GM12878 (cell line): ENCODE results near the gene SLC25A27. TPM values are rescaled to one million over a fixed set of nuclear protein-coding genes. Genes with fewer than 3 reads are reported as not detected.

ENCODE experiments used
- ATAC-seq: fragments of 200-7000 bp; cut with Tn5 transposase; 3 replicates; pipeline ENCODE4 v1.9.1; 2020; ENCODE audit warnings: mild to moderate bottlenecking, moderate library complexity
- BruUV-seq: library from RNA; stranded (reverse); fragments of 400-500 nt; replicated peaks from 2 replicates; lab custom pipeline; 2021; lab: Mats Ljungman, UMichigan
- CTCF ChIA-PET: fragments of 300-600 bp; sonication (Branson Sonifier 250); formaldehyde crosslinking; extraction: SDS; loops from one replicate; lab custom pipeline; 2021; ENCODE audit warnings: inconsistent platforms; lab: Yijun Ruan, JAX
- POLR2A ChIA-PET: fragments of 350-600 bp; formaldehyde crosslinking; extraction: SDS; loops from one replicate; lab custom pipeline; 2021; ENCODE audit warnings: inconsistent platforms; lab: Charles Lee
- RAD21 ChIA-PET: fragments of 300-600 bp; sonication (Branson Sonifier 250); formaldehyde crosslinking; loops from one replicate; lab custom pipeline; 2023; ENCODE audit warnings: antibody characterized with exemption; ENCODE audit not compliant: unreplicated experiment; lab: Charles Lee
- SMC1A ChIA-PET: fragments of 300-600 bp; sonication (Branson Sonifier 250); formaldehyde crosslinking; loops from one replicate; lab custom pipeline; 2023; ENCODE audit not compliant: unreplicated experiment, uncharacterized antibody; lab: Charles Lee
- DNase-seq: peaks from one replicate; pipeline ENCODE4 v3.0.0-alpha.2; 2011; ENCODE audit warnings: low read depth, low spot score
- FAIRE-seq: peaks from 3 replicates; lab custom pipeline; 2011; peaks lifted over from hg19 to GRCh38; lab: Jason Lieb, UNC
- H2AFZ ChIP-seq: 2 replicates; pipeline ENCODE4 v1.6.0; 2011; ENCODE audit warnings: low read depth, low read length, control low read depth; ENCODE audit not compliant: control insufficient read depth
- H3K27ac ChIP-seq: 2 replicates; pipeline ENCODE4 v1.5.1; 2011; ENCODE audit warnings: control low read depth; ENCODE audit not compliant: control insufficient read depth, insufficient read depth
- H3K27me3 ChIP-seq, 2 experiments: replicated peaks in 1 of 2; 2 replicates each; pipeline versions ENCODE4 v1.6.0 to v1.6.1; 2011; ENCODE audit warnings: low read length in 1 of 2; ENCODE audit not compliant: control insufficient read depth in 2 of 2, insufficient read depth in 2 of 2
- H3K36me3 ChIP-seq, 2 experiments: 2 replicates each; pipeline ENCODE4 v1.5.1; 2011; ENCODE audit warnings: low read length in 1 of 2; ENCODE audit not compliant: control insufficient read depth in 2 of 2, insufficient read depth in 2 of 2
- H3K4me1 ChIP-seq: 2 replicates; pipeline ENCODE4 v1.6.1; 2011; ENCODE audit warnings: mild to moderate bottlenecking, low read length, moderate library complexity, mixed read lengths; ENCODE audit not compliant: control insufficient read depth, insufficient read depth
- H3K4me2 ChIP-seq: 2 replicates; pipeline ENCODE4 v1.6.0; 2011; ENCODE audit warnings: control low read depth; ENCODE audit not compliant: control insufficient read depth, insufficient read depth
- H3K4me3 ChIP-seq: fragments of 200-600 bp; sonication (generic); 2 replicates; pipeline ENCODE4 v1.5.1; 2016
- H3K79me2 ChIP-seq: 2 replicates; pipeline ENCODE4 v1.6.0; 2011; ENCODE audit warnings: low read length; ENCODE audit not compliant: control insufficient read depth, insufficient read depth
- H3K9ac ChIP-seq: 2 replicates; pipeline ENCODE4 v1.8.0; 2011; ENCODE audit warnings: low read length, control low read depth, mixed read lengths; ENCODE audit not compliant: control insufficient read depth, insufficient read depth
- H3K9me3 ChIP-seq: replicated peaks from 3 replicates; pipeline ENCODE4 v1.5.1; 2011; ENCODE audit warnings: mild to moderate bottlenecking, low read length; ENCODE audit not compliant: control insufficient read depth, insufficient read depth
- H4K20me1 ChIP-seq: 2 replicates; pipeline ENCODE4 v1.6.0; 2011; ENCODE audit not compliant: control insufficient read depth, insufficient read depth
- BACH1 ChIP-seq: fragments of 450-650 bp; IDR thresholded peaks from 2 replicates; pipeline ENCODE4 v1.6.1; 2017; ENCODE audit warnings: mild to moderate bottlenecking, borderline replicate concordance
- BHLHE40 ChIP-seq, 2 experiments: fragments of 450-650 bp in 1 of 2; IDR thresholded peaks; 2 replicates each; pipeline ENCODE4 v1.6.1; 2011 to 2017; ENCODE audit warnings: low read depth in 2 of 2, borderline replicate concordance in 1 of 2, improper control_type of control experiment in 1 of 2, low read length in 1 of 2, mild to moderate bottlenecking in 1 of 2
- DPF2 ChIP-seq: fragments of 450-650 bp; IDR thresholded peaks from 2 replicates; pipeline ENCODE4 v1.6.1; 2017; ENCODE audit warnings: mild to moderate bottlenecking
- MTA2 ChIP-seq: fragments of 450-650 bp; IDR thresholded peaks from 2 replicates; pipeline ENCODE4 v1.6.1; 2016; ENCODE audit warnings: low read depth, mild to moderate bottlenecking, moderate library complexity
- NRF1 ChIP-seq: conservative IDR thresholded peaks from 2 replicates; pipeline ENCODE4 v1.6.1; 2011; ENCODE audit warnings: mild to moderate bottlenecking, low read depth, low read length, improper control_type of control experiment
- POLR2AphosphoS2 ChIP-seq: IDR thresholded peaks from 2 replicates; pipeline ENCODE4 v1.6.1; 2011; ENCODE audit warnings: low read depth, mild to moderate bottlenecking, low read length, improper control_type of control experiment, moderate library complexity
- RFX5 ChIP-seq: IDR thresholded peaks from 2 replicates; pipeline ENCODE4 v1.6.1; 2011; ENCODE audit warnings: low read depth, low read length, improper control_type of control experiment
- SP1 ChIP-seq: IDR thresholded peaks from one replicate; pipeline ENCODE4 v1.6.1; 2011; ENCODE audit warnings: low read depth, low read length
- ZBTB40 ChIP-seq: fragments of 450-650 bp; IDR thresholded peaks from 2 replicates; pipeline ENCODE4 v1.6.1; 2016; ENCODE audit warnings: mild to moderate bottlenecking, moderate library complexity, borderline replicate concordance
- ZNF622 ChIP-seq: fragments of 450-650 bp; IDR thresholded peaks from 2 replicates; pipeline ENCODE4 v1.6.1; 2017; ENCODE audit warnings: mild to moderate bottlenecking, inconsistent platforms
- ZZZ3 ChIP-seq: IDR thresholded peaks from 2 replicates; pipeline ENCODE4 v1.6.1; 2011; ENCODE audit warnings: low read depth; ENCODE audit not compliant: control insufficient read depth, insufficient read length
- WGBS: methylation state at CpG from one replicate; pipeline ENCODE4 v1.1.6; 2016; ENCODE audit warnings: low lambda C conversion rate; ENCODE audit not compliant: insufficient replicate concordance, insufficient coverage; ENCODE audit errors: missing lambda C conversion rate; 5-methylcytosine and 5-hydroxymethylcytosine counted together
- in situ Hi-C: fragments of 300-500 bp; cut with MboI; formaldehyde crosslinking; loops from 9 replicates; pipeline ENCODE4 v1.14.3; 2018; ENCODE audit warnings: mixed read lengths
- intact Hi-C: fragments of 100-400 bp; cut with micrococcal nuclease; formaldehyde crosslinking; loops from one replicate; pipeline ENCODE4 v1.14.2; 2022; ENCODE audit not compliant: unreplicated experiment
- polyA plus RNA-seq, 11 experiments: library from polyadenylated mRNA; depleted of rRNA in 4 of 11; unstranded in 6 of 11; stranded (reverse) in 5 of 11; fragments of >200 nt; fragmentation: Nextera tagmentation in 4 of 11; fragmentation: Illumina TruSeq in 1 of 11; extraction: Ambion mirVana in 4 of 11; extraction: Trizol in 1 of 11; gene quantifications; 1 replicate in 1 of 11; 2 replicates in 10 of 11; pipeline versions ENCODE4 v1.2.1 to v1.2.3, GENCODE V29; 2011 to 2016; ENCODE audit warnings: inconsistent platforms in 2 of 11, missing spikeins in 2 of 11, low read depth in 1 of 11
- total RNA-seq, 4 experiments: library from RNA; depleted of rRNA in 3 of 4; stranded (reverse); fragments of >200 nt in 3 of 4; fragmentation: Illumina TruSeq in 1 of 4; extraction: Trizol in 1 of 4; gene quantifications; 2 replicates each; pipeline versions ENCODE4 v1.2.1 to v1.2.3, GENCODE V29; 2013 to 2021

The SLC25A27 gene
- total and polyA plus RNA-seq, 10 of the 15 experiments (the other 5 are each of a cell fraction or from before 2014, with no cell fraction given) = not detected

- Histone ChIP-seq H3K9me3 (no peaks in the 10 kb centered on the region), H3K27me3 (peaks cover 2 to 13% of the 10 kb centered on the region in 2 experiments), H3K27ac (no peak overlapping the region), H2AFZ (peak overlapping the region; percentile 84; the same call in 1 of the 2 replicates), H3K4me2 (peak overlapping the region; percentile 91), H3K4me3 (peak overlapping the region; percentile 46; the same call in 1 of the 2 replicates), H4K20me1 (no peaks in the 10 kb centered on the region), H3K79me2 (no peaks in the 10 kb centered on the region), H3K36me3 (no peaks in the 10 kb centered on the region), H3K9ac (no peak overlapping the region), H3K4me1 (no peaks in the 10 kb centered on the region)
- TF ChIP-seq BACH1 = no peak
- no peak for TF ChIP-seq ZNF622
- TF ChIP-seq ZBTB40 = no peak
- TF ChIP-seq ZZZ3 = no peak
- no peak for TF ChIP-seq BHLHE40 (IDR thresholded peaks at IDR 0.05; ENCODE audit: borderline replicate concordance in 1 of 2, low read depth in 2 of 2, low read length in 1 of 2)
- no peak for TF ChIP-seq POLR2AphosphoS2
- TF ChIP-seq RFX5 = no peak
- no peak for TF ChIP-seq MTA2
- TF ChIP-seq NRF1 = no peak
- no peak for TF ChIP-seq DPF2
- TF ChIP-seq SP1 = no peak
- ChIA-PET SMC1A (no interaction called here), CTCF (no interaction called here), RAD21 (no interaction called here), POLR2A (no interaction called here)
- intact Hi-C loops = no loop called here
- DNase-seq (no peak), ATAC-seq (no peak), FAIRE-seq (no peak)
- 29% methylated on average over 10 of the region's 10 CpGs for WGBS
- in situ Hi-C loops = no loop called here
- no TSS peak for BruUV-seq
Measured at GRCh38 chr6:46653439-46654195, 842 bp downstream of the SLC25A27 start.
